Peyer's patch (tissue), 4 donors: Measurements from ENCODE around the gene EFNA4.
"Not testable (repeated sequence)": the region's sequence is repeated elsewhere in the genome, so short reads cannot be mapped to it uniquely, and the experiment has no call there.

Source experiments
- CTCF ChIP-seq, 6 experiments: fragments of 450-650 bp in 4 of 6; fragments of 200-600 bp in 2 of 6; sonication (generic) in 1 of 6; IDR thresholded peaks; one replicate each; pipeline ENCODE4 v1.5.1; 2017 to 2019; ENCODE audit warnings: antibody characterized with exemption in 6 of 6, mild to moderate bottlenecking in 3 of 6, moderate library complexity in 1 of 6
- POLR2A ChIP-seq, 2 donors: fragments of 450-650 bp; IDR thresholded peaks; one replicate each; pipeline ENCODE4 v1.5.1; 2017; ENCODE audit warnings: antibody characterized with exemption in 2 of 2, mild to moderate bottlenecking in 2 of 2, moderate library complexity in 2 of 2

DNA sequence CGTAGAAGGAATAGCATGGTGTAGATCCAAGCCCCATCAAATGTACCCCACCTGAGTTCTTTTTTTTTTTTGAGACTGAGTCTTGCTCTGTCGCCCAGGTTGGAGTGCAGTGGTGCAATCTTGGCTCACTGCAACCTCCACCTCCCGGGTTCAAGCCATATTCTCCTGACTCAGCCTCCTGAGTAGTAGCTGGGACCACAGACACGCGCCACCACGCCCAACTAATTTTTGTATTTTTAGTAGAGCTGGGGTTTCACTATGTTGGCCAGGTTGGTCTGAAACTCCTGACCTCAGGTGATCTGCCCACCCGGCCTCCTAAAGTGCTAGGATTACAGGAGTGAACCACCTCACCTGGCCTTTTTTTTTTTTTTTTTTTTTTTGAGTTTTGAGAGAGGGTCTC is 54.5 kb downstream of the EFNA4 start:
- TF ChIP-seq POLR2A, CTCF (IDR thresholded peaks at IDR 0.05): not testable (repeated sequence)
